ENCODE data around the gene PAPLN. TPM values are rescaled to one million over a fixed set of nuclear protein-coding genes. Genes with fewer than 3 reads are reported as not detected.

Gene PAPLN
- total and polyA plus RNA-seq, 2 experiments from 2014 or later: 2.8 to 13.2 TPM

DNA sequence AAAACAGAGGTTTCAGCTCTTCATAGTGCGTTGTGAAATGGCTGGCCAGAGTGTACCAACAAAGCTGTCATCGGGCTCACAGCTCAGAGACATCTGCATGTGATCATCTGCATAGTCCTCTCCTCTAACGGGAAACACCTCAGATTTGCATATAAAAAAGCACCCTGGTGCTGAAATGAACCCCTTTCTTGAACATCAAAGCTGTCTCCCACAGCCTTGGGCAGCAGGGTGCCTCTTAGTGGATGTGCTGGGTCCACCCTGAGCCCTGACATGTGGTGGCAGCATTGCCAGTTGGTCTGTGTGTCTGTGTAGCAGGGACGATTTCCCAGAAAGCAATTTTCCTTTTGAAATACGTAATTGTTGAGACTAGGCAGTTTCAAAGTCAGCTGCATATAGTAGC is 14.3 kb upstream of the PAPLN start (continued):
- TF ChIP-seq, protein P1, sequence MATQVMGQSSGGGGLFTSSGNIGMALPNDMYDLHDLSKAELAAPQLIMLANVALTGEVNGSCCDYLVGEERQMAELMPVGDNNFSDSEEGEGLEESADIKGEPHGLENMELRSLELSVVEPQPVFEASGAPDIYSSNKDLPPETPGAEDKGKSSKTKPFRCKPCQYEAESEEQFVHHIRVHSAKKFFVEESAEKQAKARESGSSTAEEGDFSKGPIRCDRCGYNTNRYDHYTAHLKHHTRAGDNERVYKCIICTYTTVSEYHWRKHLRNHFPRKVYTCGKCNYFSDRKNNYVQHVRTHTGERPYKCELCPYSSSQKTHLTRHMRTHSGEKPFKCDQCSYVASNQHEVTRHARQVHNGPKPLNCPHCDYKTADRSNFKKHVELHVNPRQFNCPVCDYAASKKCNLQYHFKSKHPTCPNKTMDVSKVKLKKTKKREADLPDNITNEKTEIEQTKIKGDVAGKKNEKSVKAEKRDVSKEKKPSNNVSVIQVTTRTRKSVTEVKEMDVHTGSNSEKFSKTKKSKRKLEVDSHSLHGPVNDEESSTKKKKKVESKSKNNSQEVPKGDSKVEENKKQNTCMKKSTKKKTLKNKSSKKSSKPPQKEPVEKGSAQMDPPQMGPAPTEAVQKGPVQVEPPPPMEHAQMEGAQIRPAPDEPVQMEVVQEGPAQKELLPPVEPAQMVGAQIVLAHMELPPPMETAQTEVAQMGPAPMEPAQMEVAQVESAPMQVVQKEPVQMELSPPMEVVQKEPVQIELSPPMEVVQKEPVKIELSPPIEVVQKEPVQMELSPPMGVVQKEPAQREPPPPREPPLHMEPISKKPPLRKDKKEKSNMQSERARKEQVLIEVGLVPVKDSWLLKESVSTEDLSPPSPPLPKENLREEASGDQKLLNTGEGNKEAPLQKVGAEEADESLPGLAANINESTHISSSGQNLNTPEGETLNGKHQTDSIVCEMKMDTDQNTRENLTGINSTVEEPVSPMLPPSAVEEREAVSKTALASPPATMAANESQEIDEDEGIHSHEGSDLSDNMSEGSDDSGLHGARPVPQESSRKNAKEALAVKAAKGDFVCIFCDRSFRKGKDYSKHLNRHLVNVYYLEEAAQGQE (IDR thresholded peaks at IDR 0.05; ENCODE audit: unreplicated experiment): no peak

- no peaks in the 10 kb centered on the region; the same call in 1 of the 2 replicates for H4K20me1 ChIP-seq (replicated peaks; ENCODE audit: insufficient read depth)
- peaks cover 22% of the 10 kb centered on the region; the same call in 1 of the 2 replicates for H3K4me1 ChIP-seq (ENCODE audit: insufficient read depth)
- DNase-seq (ENCODE audit: low spot score) (no peak), ATAC-seq (no peak)
- no peaks in the 10 kb centered on the region for H3K9me2 ChIP-seq (ENCODE audit: insufficient read depth)
- Mint-ChIP-seq H3K27me3 (ENCODE audit: insufficient read depth, low read depth, poor library complexity) (peaks cover 13% of the 10 kb centered on the region), H3K4me3 (no peak overlapping the region), H3K36me3 (ENCODE audit: low read depth) (peaks cover 3% of the 10 kb centered on the region; the same call in 1 of the 3 replicates), H3K27ac (no peak overlapping the region), H3K9me3 (no peaks in the 10 kb centered on the region), H3K4me1 (peaks cover 29% of the 10 kb centered on the region)
- H3K27ac ChIP-seq (ENCODE audit: low read depth): no peak overlapping the region
- H2AFZ ChIP-seq: no peak overlapping the region
- H3K4me2 ChIP-seq: no peak overlapping the region
- H3K27me3 ChIP-seq (ENCODE audit: insufficient read depth): no peaks in the 10 kb centered on the region
- TF ChIP-seq ZNF331 (CRISPR knock-in tag; IDR thresholded peaks at IDR 0.05; ENCODE audit: low read depth) (no peak), CREB1 (CRISPR knock-in tag; IDR thresholded peaks at IDR 0.05; ENCODE audit: low read depth) (no peak), NANOG (IDR thresholded peaks at IDR 0.05; ENCODE audit: borderline replicate concordance) (no peak), EZH2phosphoT487 (IDR thresholded peaks at IDR 0.05; ENCODE audit: unreplicated experiment) (no peak), JUNB (IDR thresholded peaks at IDR 0.05; ENCODE audit: unreplicated experiment) (no peak)
- no peak overlapping the region for H3K4me3 ChIP-seq
- no peaks in the 10 kb centered on the region for H3F3A ChIP-seq (replicated peaks; ENCODE audit: low read depth)
- no peaks in the 10 kb centered on the region for H3K36me3 ChIP-seq (ENCODE audit: insufficient read depth)
- no peaks in the 10 kb centered on the region for H3K79me2 ChIP-seq (replicated peaks; ENCODE audit: insufficient read depth)
Measured at GRCh38 chr14:73225496-73225895, 11.8 kb upstream of the PAPLN start.

- Histone ChIP-seq H3F3A (replicated peaks; ENCODE audit: low read depth) (no peaks in the 10 kb centered on the region), H2AFZ (no peak overlapping the region), H3K4me2 (no peak overlapping the region; the same call in 1 of the 2 replicates), H3K4me1 (ENCODE audit: insufficient read depth) (peaks cover 20% of the 10 kb centered on the region), H3K79me2 (replicated peaks; ENCODE audit: insufficient read depth) (no peaks in the 10 kb centered on the region), H3K4me3 (no peak overlapping the region), H3K27me3 (ENCODE audit: insufficient read depth) (no peaks in the 10 kb centered on the region), H3K27ac (ENCODE audit: low read depth) (0 out of 2 replicates have a peak overlapping the region, but pooled peaks have one; percentile 14), H3K9me2 (ENCODE audit: insufficient read depth) (no peaks in the 10 kb centered on the region), H4K20me1 (replicated peaks; ENCODE audit: insufficient read depth) (no peaks in the 10 kb centered on the region; the same call in 1 of the 2 replicates), H3K36me3 (ENCODE audit: insufficient read depth) (no peaks in the 10 kb centered on the region)
- Mint-ChIP-seq H3K27me3 (ENCODE audit: insufficient read depth, low read depth, poor library complexity) (peaks cover 20% of the 10 kb centered on the region), H3K36me3 (ENCODE audit: low read depth) (no peaks in the 10 kb centered on the region), H3K27ac (no peak overlapping the region), H3K4me3 (no peak overlapping the region), H3K4me1 (peaks cover 27% of the 10 kb centered on the region), H3K9me3 (no peaks in the 10 kb centered on the region)
- DNase-seq (ENCODE audit: low spot score) (peak; percentile 67), ATAC-seq (peak; percentile 47)
- TF ChIP-seq EZH2 (IDR thresholded peaks at IDR 0.05; ENCODE audit: low read depth, unreplicated experiment) (no peak), POLR2AphosphoS5 (IDR thresholded peaks at IDR 0.05; ENCODE audit: low read depth) (no peak), ZNF331 (CRISPR knock-in tag; IDR thresholded peaks at IDR 0.05; ENCODE audit: low read depth) (no peak), JUNB (IDR thresholded peaks at IDR 0.05; ENCODE audit: unreplicated experiment) (no peak), EZH2phosphoT487 (IDR thresholded peaks at IDR 0.05; ENCODE audit: unreplicated experiment) (no peak), CREB1 (CRISPR knock-in tag; IDR thresholded peaks at IDR 0.05; ENCODE audit: low read depth) (no peak), CTCF (conservative IDR thresholded peaks at IDR 0.05; ENCODE audit: low read depth in 2 of 2) (no peak), STAT1 (IDR thresholded peaks at IDR 0.05; ENCODE audit: unreplicated experiment) (no peak), NANOG (IDR thresholded peaks at IDR 0.05; ENCODE audit: borderline replicate concordance) (no peak)
- TF ChIP-seq, protein P1 (IDR thresholded peaks at IDR 0.05; ENCODE audit: unreplicated experiment): no peak
Measured at GRCh38 chr14:73227812-73228781, 9.2 kb upstream of the PAPLN start.

Measured in GM23338 (cell line).